ENCODE data around the gene ZNF507. TPM values are rescaled to one million over a fixed set of nuclear protein-coding genes. Genes with fewer than 3 reads are reported as not detected.
A peak's percentile ranks its signal among the peaks of the same experiment; 100 is the strongest.

Gene ZNF507
- total and polyA plus RNA-seq, 4 experiments from 2014 or later = 5.0 to 40.8 (median 23.5) TPM

DNA sequence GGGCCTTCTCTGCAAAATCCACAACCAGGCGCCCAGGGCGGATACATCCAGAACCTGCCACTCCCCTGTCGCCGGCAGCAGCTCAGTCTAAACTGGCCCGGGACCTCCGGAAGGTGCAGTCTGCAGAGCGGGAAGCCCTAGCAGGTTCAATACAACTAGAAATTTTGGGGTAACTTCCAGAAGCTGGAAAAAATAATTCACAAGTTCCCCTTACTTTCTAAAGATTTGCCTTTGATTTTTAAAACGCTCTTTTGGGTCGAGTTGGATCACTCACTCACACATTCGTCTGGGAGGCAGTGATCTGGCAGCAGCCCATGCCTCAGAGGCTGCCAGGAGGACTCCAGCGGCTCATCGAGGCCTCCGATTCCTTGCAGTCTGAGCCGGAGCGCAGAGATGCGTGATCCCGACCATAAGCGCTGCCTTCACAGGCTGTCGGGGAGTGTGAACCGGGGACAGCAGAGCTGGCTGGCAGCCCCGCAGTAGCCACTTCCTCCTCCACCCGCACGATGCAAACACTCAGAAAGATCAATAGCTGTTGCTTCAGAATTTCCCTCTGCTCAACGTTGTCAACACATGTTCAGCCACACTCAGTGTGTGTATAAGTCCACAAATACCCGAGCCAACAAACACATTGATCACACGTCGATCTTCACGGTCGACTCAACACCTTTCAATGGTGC is 35.6 kb upstream of the ZNF507 start:
- H3K36me3 Mint-ChIP-seq = no peaks in the 10 kb centered on the region
- intact Hi-C loops (cut with micrococcal nuclease) = no loop called here
- ChIA-PET POLR2A (ENCODE audit: partially characterized antibody) (no interaction called here), CTCF (ENCODE audit: partially characterized antibody) (no interaction called here)
- no peak overlapping the region for H3K4me3 Mint-ChIP-seq
- Histone ChIP-seq H3K4me3 (ENCODE audit: low read length in 2 of 2) (no peak overlapping the region), H3K27ac (ENCODE audit: low read depth, low read length) (no peak overlapping the region), H3K4me1 (ENCODE audit: insufficient read depth, low read length) (no peaks in the 10 kb centered on the region), H3K27me3 (ENCODE audit: insufficient read depth, low read length) (no peaks in the 10 kb centered on the region), H3K36me3 (ENCODE audit: insufficient read depth, low read length) (no peaks in the 10 kb centered on the region), H3K9me3 (ENCODE audit: control insufficient read depth in 1 of 2, low read length in 2 of 2) (no peaks in the 10 kb centered on the region)
- no peak overlapping the region for H3K27ac Mint-ChIP-seq
- no peaks in the 10 kb centered on the region for H3K4me1 Mint-ChIP-seq
- no peak for DNase-seq
- H3K9me3 Mint-ChIP-seq = peaks cover 0 to 3% (median 0%) of the 10 kb centered on the region in 8 donors
- H3K27me3 Mint-ChIP-seq = peaks cover 21% of the 10 kb centered on the region in 2 donors

DNA sequence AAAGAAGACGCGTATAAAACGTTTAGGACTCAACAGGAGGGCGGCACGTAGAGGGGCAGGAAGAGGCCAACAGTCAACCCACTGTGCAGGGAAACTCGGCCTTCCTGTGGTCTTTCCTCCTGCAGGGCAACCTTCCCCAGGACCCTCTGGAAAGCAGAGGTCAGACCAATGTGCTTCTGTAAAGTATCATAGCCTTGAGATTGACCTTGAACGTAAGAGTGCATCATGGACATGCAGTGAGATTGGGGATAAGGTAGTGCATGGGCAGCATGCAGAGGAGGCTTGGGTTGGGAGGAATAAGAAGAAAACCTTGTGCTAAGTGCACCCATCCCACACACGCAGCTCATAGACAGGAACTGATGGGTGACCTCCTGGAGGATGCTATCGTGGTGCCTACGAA is 34.0 kb upstream of the ZNF507 start:
- intact Hi-C loops (cut with micrococcal nuclease) = no loop called here
- peaks cover 19 to 24% of the 10 kb centered on the region in 2 donors for H3K27me3 Mint-ChIP-seq
- H3K36me3 Mint-ChIP-seq = no peaks in the 10 kb centered on the region
- Histone ChIP-seq H3K36me3 (ENCODE audit: insufficient read depth, low read length) (no peaks in the 10 kb centered on the region), H3K9me3 (ENCODE audit: control insufficient read depth in 1 of 2, low read length in 2 of 2) (no peaks in the 10 kb centered on the region), H3K27me3 (ENCODE audit: insufficient read depth, low read length) (no peaks in the 10 kb centered on the region), H3K4me1 (ENCODE audit: insufficient read depth, low read length) (no peaks in the 10 kb centered on the region), H3K27ac (ENCODE audit: low read depth, low read length) (no peak overlapping the region), H3K4me3 (ENCODE audit: low read length in 2 of 2) (no peak overlapping the region)
- no peaks in the 10 kb centered on the region for H3K4me1 Mint-ChIP-seq
- H3K27ac Mint-ChIP-seq = no peak overlapping the region
- DNase-seq = no peak
- H3K9me3 Mint-ChIP-seq = peaks cover 0 to 3% (median 0%) of the 10 kb centered on the region in 8 donors
- no peak overlapping the region for H3K4me3 Mint-ChIP-seq
- POLR2A ChIA-PET (ENCODE audit: partially characterized antibody) = no interaction called here
- CTCF ChIA-PET (ENCODE audit: partially characterized antibody) = no interaction called here

DNA sequence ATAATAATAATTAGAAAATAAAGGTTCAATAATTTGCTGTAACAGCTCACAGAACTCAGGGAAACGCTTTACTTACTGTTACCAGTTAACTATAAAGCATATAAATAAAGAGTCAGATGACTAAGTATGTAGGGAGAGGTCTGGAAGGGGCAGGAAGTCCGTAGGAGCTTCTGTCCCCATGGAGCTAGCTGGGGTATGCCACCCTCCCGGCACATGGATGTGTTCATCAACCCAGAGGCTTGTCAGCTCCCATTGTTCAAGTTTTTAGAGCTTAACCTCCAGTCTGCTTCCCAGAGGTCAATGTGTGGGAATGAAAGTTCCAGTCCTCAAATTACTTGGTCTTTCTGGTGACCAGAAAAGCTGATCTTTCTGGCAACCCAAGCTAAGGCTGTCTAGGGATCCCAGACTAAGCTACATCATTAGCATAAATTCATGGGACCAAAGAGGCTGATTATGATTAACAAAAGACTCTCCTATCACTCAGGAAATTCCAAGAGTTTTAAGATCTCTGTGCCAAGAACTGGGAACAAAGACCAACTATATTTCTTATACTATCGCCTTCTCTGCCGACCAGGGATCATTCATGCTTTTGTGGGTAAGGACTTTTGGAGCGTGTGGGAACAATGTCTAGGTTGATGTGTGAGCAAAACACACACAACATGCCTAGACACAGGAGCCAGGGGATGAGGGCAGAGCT is 31.7 kb upstream of the ZNF507 start:
- Mint-ChIP-seq H3K4me1 (no peaks in the 10 kb centered on the region), H3K9me3 (no peaks in the 10 kb centered on the region), H3K4me3 (no peak overlapping the region), H3K27me3 (peaks cover 10 to 14% of the 10 kb centered on the region in 2 donors), H3K27ac (no peak overlapping the region), H3K36me3 (no peaks in the 10 kb centered on the region)
- Histone ChIP-seq H3K27ac (ENCODE audit: low read depth, low read length) (no peak overlapping the region), H3K9me3 (ENCODE audit: control insufficient read depth in 1 of 2, low read length in 2 of 2) (no peaks in the 10 kb centered on the region), H3K27me3 (ENCODE audit: insufficient read depth, low read length) (no peaks in the 10 kb centered on the region), H3K36me3 (ENCODE audit: insufficient read depth, low read length) (no peaks in the 10 kb centered on the region), H3K4me3 (ENCODE audit: low read length in 2 of 2) (no peak overlapping the region), H3K4me1 (ENCODE audit: insufficient read depth, low read length) (no peaks in the 10 kb centered on the region)
- no peak for DNase-seq
- CTCF ChIA-PET (ENCODE audit: partially characterized antibody) = no interaction called here
- intact Hi-C loops (cut with micrococcal nuclease) = no loop called here
- POLR2A ChIA-PET (ENCODE audit: partially characterized antibody) = no interaction called here

DNA sequence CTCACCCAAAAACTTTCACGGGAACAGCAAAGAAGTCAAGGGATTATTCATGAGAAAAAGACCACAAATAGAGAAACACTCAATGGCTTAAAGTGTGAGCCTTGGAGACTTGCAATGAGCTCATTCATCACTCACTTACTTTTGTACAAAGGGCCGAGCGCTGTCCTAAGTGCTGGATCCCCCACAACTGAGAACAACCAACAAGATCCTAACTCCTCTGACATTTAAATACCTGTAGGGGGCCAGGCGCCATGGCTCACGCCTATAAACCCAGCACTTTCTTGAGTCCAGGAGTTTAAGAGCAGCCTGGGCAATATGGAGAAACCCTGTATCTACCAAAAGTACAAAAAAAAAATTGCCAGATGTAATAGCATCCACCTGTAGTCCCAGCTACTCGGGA is 29.4 kb upstream of the ZNF507 start:
- H3K4me1 ChIP-seq (ENCODE audit: insufficient read depth, low read length) = no peaks in the 10 kb centered on the region
- no peak for DNase-seq
- CTCF ChIA-PET (ENCODE audit: partially characterized antibody) = no interaction called here
- no peak overlapping the region for H3K4me3 Mint-ChIP-seq
- H3K27ac Mint-ChIP-seq = no peak overlapping the region
- H3K36me3 ChIP-seq (ENCODE audit: insufficient read depth, low read length) = no peaks in the 10 kb centered on the region
- no peak overlapping the region for H3K4me3 ChIP-seq (ENCODE audit: low read length in 2 of 2)
- H3K27me3 Mint-ChIP-seq = peaks cover 8 to 15% of the 10 kb centered on the region in 2 donors
- no peak overlapping the region for H3K27ac ChIP-seq (ENCODE audit: low read depth, low read length)
- no peaks in the 10 kb centered on the region for H3K36me3 Mint-ChIP-seq
- peaks cover 0 to 2% (median 0%) of the 10 kb centered on the region in 4 donors for H3K4me1 Mint-ChIP-seq
- H3K9me3 Mint-ChIP-seq = no peaks in the 10 kb centered on the region
- H3K27me3 ChIP-seq (ENCODE audit: insufficient read depth, low read length) = no peaks in the 10 kb centered on the region
- intact Hi-C loops (cut with micrococcal nuclease) = no loop called here
- POLR2A ChIA-PET (ENCODE audit: partially characterized antibody) = no interaction called here
- no peaks in the 10 kb centered on the region for H3K9me3 ChIP-seq (ENCODE audit: control insufficient read depth in 1 of 2, low read length in 2 of 2)

DNA sequence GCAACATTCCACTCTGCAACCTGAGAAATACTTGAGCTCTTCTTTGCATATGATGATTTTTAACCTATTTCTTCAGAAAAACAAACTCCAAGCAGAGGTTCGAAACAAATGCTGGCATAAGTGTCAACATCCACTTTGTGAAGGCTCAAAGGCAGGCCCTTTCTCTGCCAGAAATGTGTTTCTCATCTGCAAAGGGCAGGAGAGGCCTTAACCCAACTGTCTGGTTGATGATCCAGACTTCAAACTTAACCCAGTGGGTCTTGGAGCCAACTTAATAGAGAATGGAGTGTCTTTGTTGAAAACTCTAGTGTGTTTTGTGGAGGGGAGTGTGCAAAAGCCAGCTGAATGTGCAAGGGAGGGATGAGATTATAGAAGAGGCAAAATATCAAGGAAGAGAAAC is 28.3 kb upstream of the ZNF507 start:
- Histone ChIP-seq H3K36me3 (ENCODE audit: insufficient read depth, low read length) (no peaks in the 10 kb centered on the region), H3K27me3 (ENCODE audit: insufficient read depth, low read length) (no peaks in the 10 kb centered on the region), H3K4me1 (ENCODE audit: insufficient read depth, low read length) (no peaks in the 10 kb centered on the region), H3K27ac (ENCODE audit: low read depth, low read length) (no peak overlapping the region), H3K4me3 (ENCODE audit: low read length in 2 of 2) (no peak overlapping the region), H3K9me3 (ENCODE audit: control insufficient read depth in 1 of 2, low read length in 2 of 2) (no peaks in the 10 kb centered on the region)
- H3K27ac Mint-ChIP-seq = no peak overlapping the region
- CTCF ChIA-PET (ENCODE audit: partially characterized antibody) = no interaction called here
- no peaks in the 10 kb centered on the region for H3K9me3 Mint-ChIP-seq
- peaks cover 0 to 2% (median 0%) of the 10 kb centered on the region in 4 donors for H3K4me1 Mint-ChIP-seq
- H3K27me3 Mint-ChIP-seq = peaks cover 11 to 17% of the 10 kb centered on the region in 2 donors
- POLR2A ChIA-PET (ENCODE audit: partially characterized antibody) = no interaction called here
- H3K36me3 Mint-ChIP-seq = no peaks in the 10 kb centered on the region
- H3K4me3 Mint-ChIP-seq = no peak overlapping the region
- intact Hi-C loops (cut with micrococcal nuclease) = no loop called here
- no peak for DNase-seq

DNA sequence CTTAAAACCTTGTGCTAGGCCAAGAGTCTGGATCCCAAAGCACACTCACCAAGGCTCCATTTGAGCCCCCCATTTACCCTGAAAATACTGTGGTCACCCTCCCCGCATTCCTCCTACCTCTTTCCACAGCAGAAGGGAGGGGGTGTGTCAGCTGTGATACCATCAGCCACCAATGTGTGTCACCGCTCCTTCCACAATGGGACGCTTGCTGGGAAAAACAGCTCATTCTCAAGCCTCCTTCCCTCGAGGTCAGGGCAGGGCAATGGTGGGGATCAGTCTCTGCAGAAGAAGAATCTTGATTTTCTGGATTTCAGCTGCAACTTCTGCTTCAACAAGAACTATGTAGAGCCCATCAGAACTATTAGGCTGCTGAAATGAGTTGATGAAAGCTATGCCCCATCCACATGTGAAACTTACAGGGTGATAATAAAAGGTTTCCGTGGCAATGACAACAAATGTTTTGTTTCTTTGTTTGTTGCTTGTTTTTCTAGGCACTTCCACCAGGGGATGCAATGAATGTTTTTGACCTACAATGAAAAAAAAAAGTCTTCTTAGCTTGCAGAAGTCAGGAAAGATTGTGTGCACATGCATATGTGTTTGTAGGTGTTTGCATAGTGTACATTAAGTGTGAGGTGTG is 26.4 kb upstream of the ZNF507 start:
- H3K27me3 ChIP-seq (ENCODE audit: insufficient read depth, low read length) = no peaks in the 10 kb centered on the region
- no peak overlapping the region for H3K27ac Mint-ChIP-seq
- no peak overlapping the region for H3K4me3 ChIP-seq (ENCODE audit: low read length in 2 of 2)
- H3K9me3 ChIP-seq (ENCODE audit: control insufficient read depth in 1 of 2, low read length in 2 of 2) = no peaks in the 10 kb centered on the region
- CTCF ChIA-PET (ENCODE audit: partially characterized antibody) = interaction anchor here (0.7 kb wide), 1 partner anchor 12 kb away, joined by 3 read pairs; no protein-coding TSS in a partner anchor
- H3K9me3 Mint-ChIP-seq = no peaks in the 10 kb centered on the region
- POLR2A ChIA-PET (ENCODE audit: partially characterized antibody) = no interaction called here
- H3K4me1 ChIP-seq (ENCODE audit: insufficient read depth, low read length) = no peaks in the 10 kb centered on the region
- no peaks in the 10 kb centered on the region for H3K36me3 ChIP-seq (ENCODE audit: insufficient read depth, low read length)
- peak in 1 of 5 donors; percentile 4 for DNase-seq
- H3K4me3 Mint-ChIP-seq = no peak overlapping the region
- H3K4me1 Mint-ChIP-seq = peaks cover 0 to 2% (median 0%) of the 10 kb centered on the region in 4 donors
- no peak overlapping the region for H3K27ac ChIP-seq (ENCODE audit: low read depth, low read length)
- intact Hi-C loops (cut with micrococcal nuclease) = no loop called here
- peaks cover 10 to 19% of the 10 kb centered on the region in 2 donors for H3K27me3 Mint-ChIP-seq
- no peaks in the 10 kb centered on the region for H3K36me3 Mint-ChIP-seq

DNA sequence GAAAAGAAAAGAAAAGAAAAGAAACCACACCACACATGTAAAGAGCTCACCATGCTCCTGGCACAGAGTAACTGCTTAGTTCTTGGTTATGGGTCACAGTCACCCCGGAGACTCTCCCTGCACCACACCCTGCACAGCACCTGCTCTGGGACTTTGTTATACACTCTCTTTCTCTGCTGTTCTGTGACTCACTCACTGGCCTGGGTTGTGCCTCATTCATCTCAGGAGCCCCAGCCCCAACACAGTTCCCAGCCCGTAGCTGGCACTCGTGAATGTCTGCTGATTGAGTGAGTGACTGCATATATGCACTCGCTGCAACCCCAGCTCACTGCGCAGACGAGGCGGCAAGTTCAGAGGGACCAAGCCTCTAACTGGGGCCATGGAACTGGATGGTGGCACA is 22.9 kb upstream of the ZNF507 start:
- H3K4me1 Mint-ChIP-seq = peaks cover 0 to 4% (median 0%) of the 10 kb centered on the region in 4 donors
- Histone ChIP-seq H3K9me3 (ENCODE audit: control insufficient read depth in 1 of 2, low read length in 2 of 2) (no peaks in the 10 kb centered on the region), H3K36me3 (ENCODE audit: insufficient read depth, low read length) (no peaks in the 10 kb centered on the region), H3K4me3 (ENCODE audit: low read length in 2 of 2) (no peak overlapping the region), H3K4me1 (ENCODE audit: insufficient read depth, low read length) (no peaks in the 10 kb centered on the region), H3K27me3 (ENCODE audit: insufficient read depth, low read length) (no peaks in the 10 kb centered on the region), H3K27ac (ENCODE audit: low read depth, low read length) (no peak overlapping the region)
- no peak overlapping the region for H3K4me3 Mint-ChIP-seq
- H3K9me3 Mint-ChIP-seq = no peaks in the 10 kb centered on the region
- ChIA-PET POLR2A (ENCODE audit: partially characterized antibody) (no interaction called here), CTCF (ENCODE audit: partially characterized antibody) (no interaction called here)
- DNase-seq = no peak
- intact Hi-C loops (cut with micrococcal nuclease) = no loop called here
- no peak overlapping the region for H3K27ac Mint-ChIP-seq
- peaks cover 12 to 28% of the 10 kb centered on the region in 2 donors for H3K27me3 Mint-ChIP-seq
- no peaks in the 10 kb centered on the region for H3K36me3 Mint-ChIP-seq

Measured in CD4-positive, alpha-beta memory T cell (primary cell).